WTC11 (cell line): ENCODE results near the gene SCPEP1. TPM values are rescaled to one million over a fixed set of nuclear protein-coding genes. Genes with fewer than 3 reads are reported as not detected.
A peak's percentile ranks its signal among the peaks of the same experiment; 100 is the strongest.

Experiments used
- ATAC-seq: fragments of 200-7000 bp; cut with Tn5 transposase; 2 replicates; pipeline ENCODE4 v1.10.0; 2021; ENCODE audit warnings: mild to moderate bottlenecking, moderate library complexity
- CTCF ChIA-PET: fragments of 300-600 bp; sonication (Branson Sonifier 250); formaldehyde crosslinking; loops from one replicate; lab custom pipeline; 2021; ENCODE audit warnings: antibody characterized with exemption; lab: Charles Lee
- POLR2A ChIA-PET: fragments of 350-600 bp; sonication (Branson Sonifier 250); formaldehyde crosslinking; loops from one replicate; lab custom pipeline; 2021; ENCODE audit warnings: antibody characterized with exemption; lab: Charles Lee
- DNase-seq: peaks from one replicate; pipeline ENCODE4 v3.0.0; 2021; ENCODE audit warnings: low spot score
- H3K27ac Mint-ChIP-seq: 2 replicates; pipeline ENCODE4 v1.8.0; 2021; ENCODE audit warnings: mixed read lengths
- H3K27me3 Mint-ChIP-seq: 2 replicates; pipeline ENCODE4 v1.8.0; 2021; ENCODE audit warnings: low read depth, mild to moderate bottlenecking, moderate library complexity, mixed read lengths
- H3K36me3 Mint-ChIP-seq: 2 replicates; pipeline ENCODE4 v1.8.0; 2021; ENCODE audit warnings: mixed read lengths
- H3K4me1 Mint-ChIP-seq: 2 replicates; pipeline ENCODE4 v1.8.0; 2022; ENCODE audit warnings: mixed read lengths
- H3K4me3 Mint-ChIP-seq: 2 replicates; pipeline ENCODE4 v1.8.0; 2021; ENCODE audit warnings: mild to moderate bottlenecking, moderate library complexity, mixed read lengths
- H3K9me3 Mint-ChIP-seq: 2 replicates; pipeline ENCODE4 v1.8.0; 2021; ENCODE audit warnings: mixed read lengths
- ATF1 ChIP-seq: sonication (generic); formaldehyde crosslinking; IDR thresholded peaks from 2 replicates; pipeline ENCODE4 v1.8.1; 2023; ENCODE audit warnings: mild to moderate bottlenecking, moderate library complexity, missing genetic modification reagents
- CBFB ChIP-seq: sonication (generic); formaldehyde crosslinking; IDR thresholded peaks from 2 replicates; pipeline ENCODE4 v1.8.1; 2022; ENCODE audit warnings: mild to moderate bottlenecking, low read depth, missing genetic modification reagents
- ERG ChIP-seq: fragments of 250-450 bp; sonication (Bioruptor Pico); IDR thresholded peaks from 2 replicates; pipeline ENCODE4 v1.8.0; 2021; ENCODE audit warnings: mild to moderate bottlenecking
- ETV6 ChIP-seq: sonication (generic); formaldehyde crosslinking; IDR thresholded peaks from 2 replicates; pipeline ENCODE4 v1.8.1; 2022; ENCODE audit warnings: mild to moderate bottlenecking, missing genetic modification reagents
- FOXP1 ChIP-seq: sonication (generic); formaldehyde crosslinking; IDR thresholded peaks from 2 replicates; pipeline ENCODE4 v1.8.0; 2022; ENCODE audit warnings: missing genetic modification reagents, mild to moderate bottlenecking, moderate library complexity, borderline replicate concordance
- HMGA2 ChIP-seq: fragments of 250-450 bp; sonication (Bioruptor Pico); IDR thresholded peaks from 2 replicates; pipeline ENCODE4 v1.4.0; 2021; ENCODE audit warnings: mild to moderate bottlenecking, moderate library complexity
- NFATC4 ChIP-seq: fragments of 250-450 bp; sonication (Bioruptor Pico); IDR thresholded peaks from 2 replicates; pipeline ENCODE4 v1.9.0; 2021; ENCODE audit warnings: mild to moderate bottlenecking
- NR2C2 ChIP-seq: sonication (generic); formaldehyde crosslinking; IDR thresholded peaks from 2 replicates; pipeline ENCODE4 v1.8.0; 2022; ENCODE audit warnings: mild to moderate bottlenecking, missing genetic modification reagents
- RORB ChIP-seq: fragments of 250-450 bp; sonication (Bioruptor Pico); IDR thresholded peaks from 2 replicates; pipeline ENCODE4 v1.9.0; 2021; ENCODE audit warnings: mild to moderate bottlenecking
- USF2 ChIP-seq: sonication (generic); formaldehyde crosslinking; IDR thresholded peaks from 2 replicates; pipeline ENCODE4 v1.8.1; 2023; ENCODE audit warnings: mild to moderate bottlenecking, missing genetic modification reagents, moderate library complexity
- ZBTB21 ChIP-seq: sonication (generic); formaldehyde crosslinking; IDR thresholded peaks from 2 replicates; pipeline ENCODE4 v1.8.1; 2023; ENCODE audit warnings: mild to moderate bottlenecking, missing genetic modification reagents, borderline replicate concordance
- ZNF281 ChIP-seq: sonication (generic); formaldehyde crosslinking; IDR thresholded peaks from 2 replicates; pipeline ENCODE4 v1.8.0; 2023; ENCODE audit warnings: mild to moderate bottlenecking, missing genetic modification reagents
- total RNA-seq: library from RNA; stranded (reverse); gene quantifications from 3 replicates; pipeline ENCODE4 v1.2.3, GENCODE V29; 2021
- TF ChIP-seq, protein P1 (sequence below): fragments of 250-450 bp; sonication (Bioruptor Pico); IDR thresholded peaks from 2 replicates; pipeline ENCODE4 v1.9.0; 2021; ENCODE audit warnings: mild to moderate bottlenecking, borderline replicate concordance
- TF ChIP-seq, protein P2 (sequence below): sonication (generic); formaldehyde crosslinking; IDR thresholded peaks from 2 replicates; pipeline ENCODE4 v1.8.1; 2022; ENCODE audit warnings: low read depth, missing genetic modification reagents, borderline replicate concordance
- TF ChIP-seq, protein P3 (sequence below): fragments of 250-450 bp; sonication (Bioruptor Pico); IDR thresholded peaks from 2 replicates; pipeline ENCODE4 v1.9.0; 2021; ENCODE audit warnings: mild to moderate bottlenecking

The SCPEP1 gene
- total RNA-seq, 1 experiment from 2014 or later = 49.3 TPM

DNA sequence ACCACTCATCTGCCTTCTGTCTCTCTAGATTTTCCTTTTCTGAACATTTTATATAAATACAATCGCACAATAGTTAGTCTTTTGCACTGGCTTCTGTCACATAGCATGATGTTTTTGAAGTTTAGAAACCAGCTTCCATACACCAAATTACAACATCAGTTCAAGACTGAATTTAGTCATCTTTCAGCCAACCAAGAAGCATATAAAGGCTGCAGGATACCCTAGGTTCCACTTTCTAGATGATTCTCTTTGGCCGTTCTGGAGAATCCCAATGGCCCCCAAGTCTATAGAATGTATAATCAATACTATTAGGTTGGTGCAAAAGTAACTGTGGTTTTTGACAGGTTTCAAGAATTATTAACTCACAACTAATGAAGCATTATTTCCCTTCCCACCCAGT is 19.4 kb downstream of the SCPEP1 start (continued):
- TF ChIP-seq ZNF281 (CRISPR knock-in tag) = no peak

GRCh38 chr17:57001541-57001940 is 23.6 kb downstream of the SCPEP1 start:
- Mint-ChIP-seq H3K27me3 (no peaks in the 10 kb centered on the region), H3K4me1 (0 out of 2 replicates have a peak, but pooled peaks cover 3% of the 10 kb centered on the region), H3K36me3 (peaks cover 19% of the 10 kb centered on the region), H3K4me3 (no peak overlapping the region), H3K9me3 (no peaks in the 10 kb centered on the region)
- ATAC-seq = peak; percentile 57
- POLR2A ChIA-PET = no interaction called here
- CTCF ChIA-PET = interaction anchor here (0.9 to 2.2 kb wide), 10 partner anchors 9 to 106 kb away, joined by 3 to 9 read pairs (median 4); partner anchors contain the start of gene AKAP1
- TF ChIP-seq FOXP1 (CRISPR knock-in tag) (no peak), CBFB (CRISPR knock-in tag) (no peak), HMGA2 (CRISPR knock-in tag) (no peak), USF2 (no peak), NFATC4 (CRISPR knock-in tag) (no peak), ETV6 (CRISPR knock-in tag) (no peak), NR2C2 (CRISPR knock-in tag) (no peak)
- TF ChIP-seq, protein P1, sequence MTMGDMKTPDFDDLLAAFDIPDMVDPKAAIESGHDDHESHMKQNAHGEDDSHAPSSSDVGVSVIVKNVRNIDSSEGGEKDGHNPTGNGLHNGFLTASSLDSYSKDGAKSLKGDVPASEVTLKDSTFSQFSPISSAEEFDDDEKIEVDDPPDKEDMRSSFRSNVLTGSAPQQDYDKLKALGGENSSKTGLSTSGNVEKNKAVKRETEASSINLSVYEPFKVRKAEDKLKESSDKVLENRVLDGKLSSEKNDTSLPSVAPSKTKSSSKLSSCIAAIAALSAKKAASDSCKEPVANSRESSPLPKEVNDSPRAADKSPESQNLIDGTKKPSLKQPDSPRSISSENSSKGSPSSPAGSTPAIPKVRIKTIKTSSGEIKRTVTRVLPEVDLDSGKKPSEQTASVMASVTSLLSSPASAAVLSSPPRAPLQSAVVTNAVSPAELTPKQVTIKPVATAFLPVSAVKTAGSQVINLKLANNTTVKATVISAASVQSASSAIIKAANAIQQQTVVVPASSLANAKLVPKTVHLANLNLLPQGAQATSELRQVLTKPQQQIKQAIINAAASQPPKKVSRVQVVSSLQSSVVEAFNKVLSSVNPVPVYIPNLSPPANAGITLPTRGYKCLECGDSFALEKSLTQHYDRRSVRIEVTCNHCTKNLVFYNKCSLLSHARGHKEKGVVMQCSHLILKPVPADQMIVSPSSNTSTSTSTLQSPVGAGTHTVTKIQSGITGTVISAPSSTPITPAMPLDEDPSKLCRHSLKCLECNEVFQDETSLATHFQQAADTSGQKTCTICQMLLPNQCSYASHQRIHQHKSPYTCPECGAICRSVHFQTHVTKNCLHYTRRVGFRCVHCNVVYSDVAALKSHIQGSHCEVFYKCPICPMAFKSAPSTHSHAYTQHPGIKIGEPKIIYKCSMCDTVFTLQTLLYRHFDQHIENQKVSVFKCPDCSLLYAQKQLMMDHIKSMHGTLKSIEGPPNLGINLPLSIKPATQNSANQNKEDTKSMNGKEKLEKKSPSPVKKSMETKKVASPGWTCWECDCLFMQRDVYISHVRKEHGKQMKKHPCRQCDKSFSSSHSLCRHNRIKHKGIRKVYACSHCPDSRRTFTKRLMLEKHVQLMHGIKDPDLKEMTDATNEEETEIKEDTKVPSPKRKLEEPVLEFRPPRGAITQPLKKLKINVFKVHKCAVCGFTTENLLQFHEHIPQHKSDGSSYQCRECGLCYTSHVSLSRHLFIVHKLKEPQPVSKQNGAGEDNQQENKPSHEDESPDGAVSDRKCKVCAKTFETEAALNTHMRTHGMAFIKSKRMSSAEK = no peak
- TF ChIP-seq, protein P2, sequence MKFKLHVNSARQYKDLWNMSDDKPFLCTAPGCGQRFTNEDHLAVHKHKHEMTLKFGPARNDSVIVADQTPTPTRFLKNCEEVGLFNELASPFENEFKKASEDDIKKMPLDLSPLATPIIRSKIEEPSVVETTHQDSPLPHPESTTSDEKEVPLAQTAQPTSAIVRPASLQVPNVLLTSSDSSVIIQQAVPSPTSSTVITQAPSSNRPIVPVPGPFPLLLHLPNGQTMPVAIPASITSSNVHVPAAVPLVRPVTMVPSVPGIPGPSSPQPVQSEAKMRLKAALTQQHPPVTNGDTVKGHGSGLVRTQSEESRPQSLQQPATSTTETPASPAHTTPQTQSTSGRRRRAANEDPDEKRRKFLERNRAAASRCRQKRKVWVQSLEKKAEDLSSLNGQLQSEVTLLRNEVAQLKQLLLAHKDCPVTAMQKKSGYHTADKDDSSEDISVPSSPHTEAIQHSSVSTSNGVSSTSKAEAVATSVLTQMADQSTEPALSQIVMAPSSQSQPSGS (CRISPR knock-in tag) = no peak
- TF ChIP-seq, all 79 proteins: peak for 0
- H3K27ac Mint-ChIP-seq = no peak overlapping the region
- DNase-seq = no peak

DNA sequence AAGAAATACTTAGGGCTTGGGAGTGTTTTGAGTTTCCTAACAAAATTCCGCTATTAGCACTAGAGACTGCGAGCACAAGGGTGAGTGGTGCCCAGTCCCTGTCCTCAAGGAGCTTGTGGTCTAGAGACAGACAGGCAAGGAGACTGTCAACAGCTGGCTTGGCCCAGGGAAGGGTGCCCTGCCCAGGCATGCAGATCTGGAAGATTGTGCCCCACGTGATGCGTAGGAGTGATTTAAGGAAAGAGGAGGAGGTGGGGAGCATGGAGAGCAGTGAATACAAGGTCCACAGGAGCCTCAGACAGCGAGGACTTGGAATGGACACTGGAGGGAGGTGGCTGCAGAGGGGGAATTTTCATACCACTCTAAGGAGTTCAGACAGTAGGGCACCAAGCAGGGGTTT is 25.0 kb downstream of the SCPEP1 start:
- POLR2A ChIA-PET = no interaction called here
- peaks cover 14% of the 10 kb centered on the region for H3K36me3 Mint-ChIP-seq
- no peak overlapping the region for H3K4me3 Mint-ChIP-seq
- ATAC-seq (no peak), DNase-seq (no peak)
- no peaks in the 10 kb centered on the region for H3K9me3 Mint-ChIP-seq
- no peaks in the 10 kb centered on the region for H3K27me3 Mint-ChIP-seq
- H3K4me1 Mint-ChIP-seq = 0 out of 2 replicates have a peak, but pooled peaks cover 3% of the 10 kb centered on the region
- CTCF ChIA-PET = interaction anchor here (2.2 kb wide), 1 partner anchor 103 kb away, joined by 5 read pairs; no protein-coding TSS in a partner anchor
- H3K27ac Mint-ChIP-seq = peak overlapping the region; percentile 31; the same call in 1 of the 2 replicates
- TF ChIP-seq ATF1 = no peak
- no peak for TF ChIP-seq ERG
- no peak for TF ChIP-seq RORB (CRISPR knock-in tag)
- TF ChIP-seq, protein P3, sequence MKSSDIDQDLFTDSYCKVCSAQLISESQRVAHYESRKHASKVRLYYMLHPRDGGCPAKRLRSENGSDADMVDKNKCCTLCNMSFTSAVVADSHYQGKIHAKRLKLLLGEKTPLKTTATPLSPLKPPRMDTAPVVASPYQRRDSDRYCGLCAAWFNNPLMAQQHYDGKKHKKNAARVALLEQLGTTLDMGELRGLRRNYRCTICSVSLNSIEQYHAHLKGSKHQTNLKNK (CRISPR knock-in tag) = no peak
- no peak for TF ChIP-seq ZBTB21 (CRISPR knock-in tag)
